GM19239 (cell line): ENCODE results near the gene ASNS.

Experiments used
- DNase-seq: peaks from one replicate; pipeline ENCODE4 v3.0.0; 2011; ENCODE audit warnings: low spot score; ENCODE audit not compliant: insufficient read length
- FAIRE-seq: peaks from 2 replicates; lab custom pipeline; 2011; peaks lifted over from hg19 to GRCh38; lab: Jason Lieb, UNC

Gene ASNS

GRCh38 chr7:97845622-97846203, 26.5 kb downstream of the ASNS start:
- DNase-seq (no peak), FAIRE-seq (no peak)

GRCh38 chr7:97844036-97844435, 28.2 kb downstream of the ASNS start:
- FAIRE-seq (no peak), DNase-seq (no peak)

DNA sequence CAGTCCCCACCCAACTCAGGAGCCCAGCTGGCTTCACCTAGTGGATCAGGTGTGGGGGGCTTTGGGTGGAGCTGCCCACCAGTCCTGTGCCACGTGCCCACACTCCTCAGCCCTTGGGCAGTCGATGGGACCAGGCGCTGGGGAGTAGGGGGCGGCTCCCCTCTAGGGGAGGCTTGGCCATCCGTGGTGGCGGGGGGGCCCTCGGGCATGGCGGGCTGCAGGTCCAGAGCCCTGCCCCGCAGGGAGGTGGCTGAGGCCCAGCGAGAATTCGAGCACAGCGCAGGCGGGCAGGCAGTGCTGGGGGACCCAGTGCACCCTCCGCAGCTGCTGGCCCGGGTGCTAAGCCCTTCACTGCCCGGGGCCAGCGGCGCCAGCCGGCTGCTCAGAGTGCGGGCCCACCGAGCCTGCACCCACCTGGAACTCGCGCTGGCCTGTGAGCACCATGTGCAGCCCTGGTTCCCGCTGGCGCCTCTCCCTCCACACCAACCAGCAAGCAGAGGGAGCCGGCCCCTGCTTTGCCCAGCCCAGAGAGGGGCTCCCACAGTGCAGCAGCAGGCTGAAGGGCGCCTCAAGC, 29.3 kb downstream of the ASNS start:
- FAIRE-seq = no peak
- DNase-seq = no peak

GRCh38 chr7:97842006-97842405, 30.2 kb downstream of the ASNS start:
- FAIRE-seq (no peak), DNase-seq (no peak)

- FAIRE-seq = peak; percentile 92
These were observed 36.7 kb downstream of the ASNS start for GRCh38 chr7:97835296-97836138.

GRCh38 chr7:97819161-97819560, 53.0 kb downstream of the ASNS start:
- no peak for DNase-seq
- no peak for FAIRE-seq

More at GRCh38 chr7:97835296-97836138, 36.7 kb downstream of the ASNS start:
- peak; percentile 8 for DNase-seq

- DNase-seq = no peak
- no peak for FAIRE-seq
These were observed 54.0 kb downstream of the ASNS start for GRCh38 chr7:97818066-97818663.
